DND-41 (cell line): ENCODE results near the gene SOS1.

Experiments
- CTCF ChIP-seq: IDR thresholded peaks from 2 replicates; pipeline ENCODE4 v1.5.1; 2012; ENCODE audit warnings: borderline replicate concordance, low read length, moderate library complexity, mild to moderate bottlenecking; ENCODE audit not compliant: poor library complexity, severe bottlenecking; ENCODE audit errors: extremely low read depth
- EZH2 ChIP-seq: IDR thresholded peaks from 3 replicates; pipeline ENCODE4 v1.6.1; 2012; ENCODE audit warnings: borderline replicate concordance, low read depth, mild to moderate bottlenecking, moderate library complexity, low read length, inconsistent platforms; ENCODE audit not compliant: severe bottlenecking

GRCh38 chr2:39150890-39151497 is 30.1 kb upstream of the SOS1 start:
- TF ChIP-seq CTCF (no peak), EZH2 (no peak)
